Nephron progenitor cell (in vitro differentiated cells): Measurements from ENCODE around the gene AADACL3.
"Not testable (repeated sequence)": the region's sequence is repeated elsewhere in the genome, so short reads cannot be mapped to it uniquely, and the experiment has no call there.

ENCODE experiments used
- DNase-seq: peaks from one replicate; pipeline ENCODE4 v3.0.0; 2021
- H3K27ac Mint-ChIP-seq: 2 replicates; pipeline ENCODE4 v1.8.0; 2021; ENCODE audit warnings: mild to moderate bottlenecking, moderate library complexity, mixed read lengths
- H3K27me3 Mint-ChIP-seq: 2 replicates; pipeline ENCODE4 v1.8.0; 2021; ENCODE audit warnings: mild to moderate bottlenecking, low read depth, mixed read lengths; ENCODE audit not compliant: poor library complexity
- H3K36me3 Mint-ChIP-seq: 2 replicates; pipeline ENCODE4 v1.8.0; 2021; ENCODE audit warnings: low read depth, mixed read lengths
- H3K4me1 Mint-ChIP-seq: 2 replicates; pipeline ENCODE4 v1.8.0; 2021; ENCODE audit warnings: mixed read lengths
- H3K4me3 Mint-ChIP-seq: 2 replicates; pipeline ENCODE4 v1.8.0; 2021; ENCODE audit warnings: mild to moderate bottlenecking, moderate library complexity, mixed read lengths
- H3K9me3 Mint-ChIP-seq: 2 replicates; pipeline ENCODE4 v1.8.0; 2021; ENCODE audit warnings: mild to moderate bottlenecking, moderate library complexity, mixed read lengths
- TF ChIP-seq, protein P1 (sequence below): fragments of 200-600 bp; sonication (generic); IDR thresholded peaks from 2 replicates; pipeline ENCODE4 v1.5.0; 2021; ENCODE audit warnings: antibody characterized with exemption

AADACL3 gene, protein sequence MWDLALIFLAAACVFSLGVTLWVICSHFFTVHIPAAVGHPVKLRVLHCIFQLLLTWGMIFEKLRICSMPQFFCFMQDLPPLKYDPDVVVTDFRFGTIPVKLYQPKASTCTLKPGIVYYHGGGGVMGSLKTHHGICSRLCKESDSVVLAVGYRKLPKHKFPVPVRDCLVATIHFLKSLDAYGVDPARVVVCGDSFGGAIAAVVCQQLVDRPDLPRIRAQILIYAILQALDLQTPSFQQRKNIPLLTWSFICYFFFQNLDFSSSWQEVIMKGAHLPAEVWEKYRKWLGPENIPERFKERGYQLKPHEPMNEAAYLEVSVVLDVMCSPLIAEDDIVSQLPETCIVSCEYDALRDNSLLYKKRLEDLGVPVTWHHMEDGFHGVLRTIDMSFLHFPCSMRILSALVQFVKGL

DNA sequence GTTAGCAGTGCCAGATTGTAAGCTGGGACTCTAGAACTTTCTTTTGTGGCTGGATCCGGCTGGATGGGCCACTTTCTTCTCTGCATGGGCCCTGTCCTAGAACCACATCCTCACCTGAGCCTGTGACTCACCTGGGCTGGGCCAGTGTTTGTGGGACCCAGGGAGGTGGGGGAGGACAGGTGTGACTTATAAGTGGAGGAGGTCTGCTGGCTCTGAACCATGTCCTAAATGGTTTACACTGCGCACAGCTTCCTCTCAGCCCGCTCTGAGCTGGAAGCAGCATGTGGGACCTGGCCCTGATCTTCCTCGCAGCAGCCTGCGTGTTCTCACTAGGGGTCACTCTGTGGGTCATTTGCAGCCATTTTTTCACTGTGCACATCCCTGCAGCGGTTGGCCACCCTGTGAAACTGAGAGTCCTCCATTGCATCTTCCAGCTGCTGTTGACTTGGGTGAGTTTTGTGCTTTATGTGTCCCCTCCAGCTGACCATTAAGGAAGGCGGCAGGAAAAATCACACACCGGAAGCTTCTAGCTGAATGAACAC, at the start of gene AADACL3:
Gene AADACL3, plus strand, starts transcription at position 215 of the 542 bp plus-strand sequence. Its CDS starts 67 bp downstream, at position 282.
- H3K27me3 Mint-ChIP-seq, result peaks cover 13% of the 10 kb centered on the region
- H3K27ac Mint-ChIP-seq, result no peak within 1 kb of the TSS
- peaks cover 13% of the 10 kb centered on the region for H3K4me1 Mint-ChIP-seq

DNA sequence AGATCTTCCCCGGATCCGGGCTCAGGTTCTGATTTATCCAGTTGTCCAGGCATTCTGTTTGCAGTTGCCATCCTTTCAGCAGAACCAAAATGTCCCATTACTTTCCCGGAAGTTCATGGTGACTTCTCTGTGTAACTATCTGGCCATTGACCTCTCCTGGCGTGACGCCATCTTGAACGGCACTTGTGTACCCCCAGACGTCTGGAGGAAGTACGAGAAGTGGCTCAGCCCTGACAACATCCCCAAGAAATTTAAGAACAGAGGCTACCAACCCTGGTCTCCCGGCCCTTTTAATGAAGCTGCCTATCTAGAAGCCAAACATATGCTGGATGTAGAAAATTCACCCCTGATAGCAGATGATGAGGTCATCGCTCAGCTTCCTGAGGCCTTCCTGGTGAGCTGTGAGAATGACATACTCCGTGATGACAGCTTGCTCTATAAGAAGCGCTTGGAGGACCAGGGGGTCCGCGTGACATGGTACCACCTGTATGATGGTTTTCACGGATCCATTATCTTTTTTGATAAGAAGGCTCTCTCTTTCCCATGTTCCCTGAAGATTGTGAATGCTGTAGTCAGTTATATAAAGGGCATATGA, 49.7 kb upstream of the AADACL3 start:
- Mint-ChIP-seq H3K9me3 (peaks cover 37% of the 10 kb centered on the region), H3K36me3 (no peaks in the 10 kb centered on the region), H3K4me1 (no peaks in the 10 kb centered on the region), H3K27ac (no peak overlapping the region), H3K4me3 (no peak overlapping the region), H3K27me3 (peaks cover 14% of the 10 kb centered on the region)
- DNase-seq, result no peak
- TF ChIP-seq, protein P1, sequence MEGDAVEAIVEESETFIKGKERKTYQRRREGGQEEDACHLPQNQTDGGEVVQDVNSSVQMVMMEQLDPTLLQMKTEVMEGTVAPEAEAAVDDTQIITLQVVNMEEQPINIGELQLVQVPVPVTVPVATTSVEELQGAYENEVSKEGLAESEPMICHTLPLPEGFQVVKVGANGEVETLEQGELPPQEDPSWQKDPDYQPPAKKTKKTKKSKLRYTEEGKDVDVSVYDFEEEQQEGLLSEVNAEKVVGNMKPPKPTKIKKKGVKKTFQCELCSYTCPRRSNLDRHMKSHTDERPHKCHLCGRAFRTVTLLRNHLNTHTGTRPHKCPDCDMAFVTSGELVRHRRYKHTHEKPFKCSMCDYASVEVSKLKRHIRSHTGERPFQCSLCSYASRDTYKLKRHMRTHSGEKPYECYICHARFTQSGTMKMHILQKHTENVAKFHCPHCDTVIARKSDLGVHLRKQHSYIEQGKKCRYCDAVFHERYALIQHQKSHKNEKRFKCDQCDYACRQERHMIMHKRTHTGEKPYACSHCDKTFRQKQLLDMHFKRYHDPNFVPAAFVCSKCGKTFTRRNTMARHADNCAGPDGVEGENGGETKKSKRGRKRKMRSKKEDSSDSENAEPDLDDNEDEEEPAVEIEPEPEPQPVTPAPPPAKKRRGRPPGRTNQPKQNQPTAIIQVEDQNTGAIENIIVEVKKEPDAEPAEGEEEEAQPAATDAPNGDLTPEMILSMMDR, result no peak

More for the DNA sequence above, at the start of gene AADACL3:
- no peaks in the 10 kb centered on the region for H3K9me3 Mint-ChIP-seq
- H3K4me3 Mint-ChIP-seq, result no peak within 1 kb of the TSS
- H3K36me3 Mint-ChIP-seq, result no peaks in the 10 kb centered on the region
- no peak for DNase-seq
- TF ChIP-seq, protein P1, result no peak

DNA sequence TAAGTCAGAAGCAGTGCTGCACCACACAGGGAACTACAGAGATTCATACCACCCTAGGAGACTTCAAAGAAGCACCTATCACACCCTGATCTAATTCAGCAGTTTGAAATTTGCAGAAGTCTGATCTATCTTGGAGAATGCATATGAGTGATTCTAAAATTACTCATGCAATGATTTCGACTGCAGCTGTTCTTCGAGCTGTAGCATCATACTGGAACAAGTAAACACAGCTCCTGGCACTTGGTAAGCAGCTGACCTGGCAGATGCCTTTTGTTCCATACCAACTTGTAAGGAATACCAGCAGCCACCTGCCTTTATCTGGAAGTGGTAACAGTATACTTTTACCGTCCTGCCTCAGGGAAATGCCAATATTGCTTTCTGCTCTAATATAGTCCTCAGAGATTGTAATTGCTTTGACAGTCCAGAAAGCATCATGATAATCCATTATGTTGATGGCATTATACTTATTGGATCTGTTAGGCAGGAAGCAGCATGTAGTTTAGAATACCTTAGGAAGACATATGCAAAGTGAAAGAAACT, 46.3 kb upstream of the AADACL3 start:
- Mint-ChIP-seq H3K27me3 (peaks cover 9% of the 10 kb centered on the region), H3K4me1 (no peaks in the 10 kb centered on the region), H3K36me3 (no peaks in the 10 kb centered on the region), H3K27ac (no peak overlapping the region), H3K9me3 (peaks cover 41% of the 10 kb centered on the region), H3K4me3 (no peak overlapping the region)
- TF ChIP-seq, protein P1, result no peak
- DNase-seq, result no peak

DNA sequence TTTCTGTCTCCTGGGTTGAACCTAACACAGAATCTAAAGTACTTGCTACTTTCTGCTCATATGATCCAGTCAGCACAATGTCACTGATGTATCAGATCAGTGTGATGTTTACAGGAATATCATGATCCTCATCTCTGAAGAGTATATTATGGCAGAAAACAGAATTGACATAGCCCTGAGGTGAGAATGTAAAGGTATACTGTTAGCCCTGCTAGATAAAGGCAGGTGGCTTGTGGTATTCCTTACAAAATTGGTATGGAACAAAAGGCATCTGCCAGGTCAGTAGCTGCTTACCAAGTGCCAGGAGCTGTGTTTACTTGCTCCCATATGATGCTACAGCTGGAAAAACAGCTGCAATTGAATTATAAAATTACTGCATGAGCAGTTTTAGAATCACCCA, 41.6 kb upstream of the AADACL3 start:
- DNase-seq, result no peak
- Mint-ChIP-seq H3K4me1 (no peaks in the 10 kb centered on the region), H3K4me3 (no peak overlapping the region), H3K27ac (no peak overlapping the region), H3K27me3 (peaks cover 14% of the 10 kb centered on the region), H3K36me3 (no peaks in the 10 kb centered on the region), H3K9me3 (peaks cover 16% of the 10 kb centered on the region)
- TF ChIP-seq, protein P1, result no peak

DNA sequence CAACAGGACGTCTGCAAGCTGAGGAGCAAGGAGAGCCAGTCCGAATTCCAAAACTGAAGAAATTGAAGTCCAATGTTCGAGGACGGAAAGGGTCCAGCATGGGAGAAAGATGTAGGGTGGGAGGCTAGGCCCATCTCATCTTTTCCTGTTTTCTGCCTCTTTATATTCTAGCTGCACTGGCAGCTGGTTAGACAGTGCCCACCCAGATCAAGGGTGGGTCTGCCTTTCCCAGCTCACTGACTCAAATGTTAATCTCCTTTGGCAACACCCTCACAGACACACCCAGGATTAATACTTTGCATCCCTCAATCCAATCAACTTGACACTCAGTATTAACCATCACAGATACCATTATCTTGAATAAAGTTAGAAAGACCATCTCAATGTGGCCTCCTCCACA, 39.8 kb upstream of the AADACL3 start:
- not testable (repeated sequence) for DNase-seq, H3K4me1 Mint-ChIP-seq, H3K27ac Mint-ChIP-seq, H3K36me3 Mint-ChIP-seq, H3K4me3 Mint-ChIP-seq
- Mint-ChIP-seq H3K9me3 (peaks cover 27% of the 10 kb centered on the region), H3K27me3 (peaks cover 18% of the 10 kb centered on the region)

DNA sequence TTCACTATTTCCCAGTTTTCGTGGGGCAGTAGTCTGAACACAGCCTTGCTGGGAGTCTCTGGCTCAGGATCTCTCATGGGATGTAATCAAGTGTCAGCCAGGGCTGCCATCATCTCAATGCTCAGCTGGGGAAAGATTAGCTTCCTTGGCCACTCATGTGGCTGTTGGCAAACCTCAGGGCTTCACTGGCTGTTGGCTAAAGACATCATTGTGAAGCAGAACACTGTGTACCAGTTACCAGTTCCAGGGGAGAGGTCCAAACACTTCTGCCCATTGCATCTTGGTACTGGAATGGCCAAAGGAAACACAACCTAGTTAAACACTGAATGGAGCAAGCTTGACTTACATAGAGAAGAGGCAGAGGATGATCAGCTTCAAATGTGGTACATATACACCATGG, 38.3 kb upstream of the AADACL3 start:
- H3K9me3 Mint-ChIP-seq, result peaks cover 13% of the 10 kb centered on the region
- TF ChIP-seq, protein P1, result no peak
- no peaks in the 10 kb centered on the region for H3K4me1 Mint-ChIP-seq
- H3K36me3 Mint-ChIP-seq, result no peaks in the 10 kb centered on the region
- H3K27ac Mint-ChIP-seq, result no peak overlapping the region
- peaks cover 18% of the 10 kb centered on the region for H3K27me3 Mint-ChIP-seq
- no peak for DNase-seq
- no peak overlapping the region for H3K4me3 Mint-ChIP-seq
